ENCODE results near the gene DPM1. TPM values are rescaled to one million over a fixed set of nuclear protein-coding genes. Genes with fewer than 3 reads are reported as not detected.
A peak's percentile ranks its signal among the peaks of the same experiment; 100 is the strongest.

DPM1 gene
- total RNA-seq, 1 experiment from 2014 or later = 65.5 TPM

DNA sequence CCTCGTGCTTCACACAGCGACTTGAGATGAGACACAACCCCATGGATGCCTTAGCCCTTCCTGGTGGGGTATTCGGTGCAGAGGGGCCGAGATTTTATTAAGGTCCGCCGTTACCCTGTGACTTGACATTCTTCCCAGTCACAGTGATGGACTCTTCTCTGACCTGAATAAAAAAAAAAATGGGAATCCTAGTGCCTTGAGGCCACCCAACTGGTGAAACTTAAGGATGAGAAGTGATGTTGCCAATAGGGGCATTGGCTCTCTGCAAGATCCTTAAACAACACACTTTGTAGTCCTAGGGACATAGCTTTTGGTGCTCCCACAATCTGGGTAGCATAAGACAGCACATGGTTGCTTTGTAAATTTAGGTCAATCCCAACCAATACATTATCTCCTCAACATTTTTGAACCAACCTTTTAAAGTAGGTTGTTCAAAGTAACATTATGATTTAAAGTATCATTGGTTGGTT is 26.3 kb downstream of the DPM1 start (continued):
- TF ChIP-seq, protein P1, sequence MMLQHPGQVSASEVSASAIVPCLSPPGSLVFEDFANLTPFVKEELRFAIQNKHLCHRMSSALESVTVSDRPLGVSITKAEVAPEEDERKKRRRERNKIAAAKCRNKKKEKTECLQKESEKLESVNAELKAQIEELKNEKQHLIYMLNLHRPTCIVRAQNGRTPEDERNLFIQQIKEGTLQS (IDR thresholded peaks at IDR 0.05) = no peak
- no peak for TF ChIP-seq POLR2A (IDR thresholded peaks at IDR 0.05; ENCODE audit: borderline replicate concordance, extremely low read depth, insufficient read depth, insufficient read length)
- no peak for TF ChIP-seq EZH2 (IDR thresholded peaks at IDR 0.05)
- no peak for TF ChIP-seq ZNF274 (IDR thresholded peaks at IDR 0.05; ENCODE audit: low read depth, low read length)
- TF ChIP-seq, protein P2, sequence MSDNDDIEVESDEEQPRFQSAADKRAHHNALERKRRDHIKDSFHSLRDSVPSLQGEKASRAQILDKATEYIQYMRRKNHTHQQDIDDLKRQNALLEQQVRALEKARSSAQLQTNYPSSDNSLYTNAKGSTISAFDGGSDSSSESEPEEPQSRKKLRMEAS (IDR thresholded peaks at IDR 0.05) = no peak
- no peak for TF ChIP-seq FOSL1 (IDR thresholded peaks at IDR 0.05; ENCODE audit: low read depth)
- no peak for TF ChIP-seq JUND (IDR thresholded peaks at IDR 0.05)

DNA sequence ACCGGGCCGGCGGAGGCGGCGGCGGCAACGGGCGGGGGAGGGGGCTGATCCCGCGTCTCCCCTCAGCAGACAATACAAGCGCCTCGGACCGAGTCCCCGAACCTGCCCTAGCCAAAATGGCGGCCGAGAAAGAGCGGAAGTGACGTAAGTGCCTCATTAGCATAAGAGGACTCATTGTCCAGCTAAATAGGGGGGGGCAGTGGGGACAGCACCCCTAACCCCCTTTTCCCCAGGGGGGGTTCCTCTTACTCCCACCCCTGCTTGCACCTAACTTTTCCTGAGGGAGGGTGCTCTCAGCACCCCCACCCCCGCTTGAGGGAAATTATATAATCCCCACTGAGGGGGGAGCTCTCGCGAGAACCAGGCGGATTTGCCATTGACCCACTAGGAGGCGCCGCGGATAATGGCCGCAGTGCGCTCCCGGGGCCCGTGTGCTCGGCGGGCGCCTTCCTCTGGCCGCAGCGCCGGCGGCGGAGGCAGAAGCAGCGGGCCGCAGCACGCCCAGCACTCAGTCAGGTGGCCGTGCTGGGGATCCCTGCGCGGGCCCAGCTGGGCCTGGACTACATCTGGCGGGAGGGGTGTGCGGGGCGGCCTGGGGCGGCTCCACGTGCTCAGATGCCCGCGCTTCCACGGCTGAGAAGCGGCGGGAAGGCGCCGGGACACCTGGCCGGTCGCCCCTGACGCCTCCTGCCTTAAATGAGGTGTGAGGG is 26.9 kb downstream of the DPM1 start, which contains the start of gene ADNP:
TSS of gene ADNP (minus strand) at position 132 of the 710 bp plus-strand sequence. CDS start 27,441 bp downstream, outside the sequence.
- Histone ChIP-seq H3K36me3 (ENCODE audit: control insufficient read depth in 1 of 2, insufficient read depth in 2 of 2, low read length in 2 of 2) (peaks cover 40 to 45% of the 10 kb centered on the region in 2 experiments), H3K9ac (ENCODE audit: low read length) (peak within 1 kb of the TSS; percentile 81), H4K20me1 (ENCODE audit: insufficient read depth) (peaks cover 27% of the 10 kb centered on the region; the same call in 1 of the 2 replicates), H3K4me3 (replicated peaks in 1 of 2; ENCODE audit: low read depth in 1 of 2, low read length in 2 of 2) (peak within 1 kb of the TSS; percentile 63 to 75), H3K4me2 (ENCODE audit: low read length) (peak within 1 kb of the TSS; percentile 87), H3K9me3 (ENCODE audit: control insufficient read depth in 1 of 2, insufficient read depth in 1 of 2, low read depth in 1 of 2, low read length in 2 of 2) (no peaks in the 10 kb centered on the region), H2AFZ (ENCODE audit: low read depth, low read length, poor library complexity, severe bottlenecking) (no peak within 1 kb of the TSS), H3K27me3 (ENCODE audit: insufficient read depth, low read length) (no peaks in the 10 kb centered on the region), H3K79me2 (ENCODE audit: insufficient read depth, low read length) (peaks cover 40% of the 10 kb centered on the region), H3K4me1 (ENCODE audit: control insufficient read depth in 1 of 2, insufficient read depth in 2 of 2, low read length in 2 of 2) (peaks cover 4 to 27% of the 10 kb centered on the region in 2 experiments; a peak in 3 of 4 replicates), H3K9me2 (ENCODE audit: insufficient read depth) (no peaks in the 10 kb centered on the region), H3K27ac (ENCODE audit: low read depth, low read length) (peak within 1 kb of the TSS; percentile 98)
- ATAC-seq (peak; percentile 73), DNase-seq (ENCODE audit: low read depth, low spot score) (peak; percentile 88)
- ChIA-PET POLR2A (interaction anchor here (0.7 to 2.4 kb wide), 10 partner anchors 9 to 373 kb away, joined by 3 to 9 read pairs (median 4); partner anchors contain the start of genes BCAS4, DPM1 and MOCS3), CTCF (interaction anchor here (0.6 to 3.9 kb wide), 4 partner anchors 51 to 664 kb away, joined by 5 to 39 read pairs (median 6); partner anchors contain the start of gene BCAS4), RAD21 (ENCODE audit: low non-redundant PET in 1 of 2, low total read pairs in 2 of 2, uncharacterized antibody in 2 of 2, unreplicated experiment in 2 of 2) (interaction anchor here in 1 of 2 experiments (0.8 kb wide), 1 partner anchor 113 kb away, joined by 3 read pairs; no protein-coding TSS in a partner anchor)
- no TSS peak for BruUV-seq (replicated peaks)
- intact Hi-C loops (cut with micrococcal nuclease) = no loop called here
- TF ChIP-seq POLR2AphosphoS5 (IDR thresholded peaks at IDR 0.05; ENCODE audit: low read depth, low read length) (peak; percentile 89), SIN3A (IDR thresholded peaks at IDR 0.05; ENCODE audit: low read depth) (peak; percentile 79), SRF (IDR thresholded peaks at IDR 0.05; ENCODE audit: low read depth) (no peak; the same call in 1 of the 2 replicates), CBX3 (IDR thresholded peaks at IDR 0.05; ENCODE audit: low read depth) (peak; percentile 99), ZFX (IDR thresholded peaks at IDR 0.05) (peak; percentile 65; the same call in 1 of the 2 replicates)
- TF ChIP-seq, protein P3, sequence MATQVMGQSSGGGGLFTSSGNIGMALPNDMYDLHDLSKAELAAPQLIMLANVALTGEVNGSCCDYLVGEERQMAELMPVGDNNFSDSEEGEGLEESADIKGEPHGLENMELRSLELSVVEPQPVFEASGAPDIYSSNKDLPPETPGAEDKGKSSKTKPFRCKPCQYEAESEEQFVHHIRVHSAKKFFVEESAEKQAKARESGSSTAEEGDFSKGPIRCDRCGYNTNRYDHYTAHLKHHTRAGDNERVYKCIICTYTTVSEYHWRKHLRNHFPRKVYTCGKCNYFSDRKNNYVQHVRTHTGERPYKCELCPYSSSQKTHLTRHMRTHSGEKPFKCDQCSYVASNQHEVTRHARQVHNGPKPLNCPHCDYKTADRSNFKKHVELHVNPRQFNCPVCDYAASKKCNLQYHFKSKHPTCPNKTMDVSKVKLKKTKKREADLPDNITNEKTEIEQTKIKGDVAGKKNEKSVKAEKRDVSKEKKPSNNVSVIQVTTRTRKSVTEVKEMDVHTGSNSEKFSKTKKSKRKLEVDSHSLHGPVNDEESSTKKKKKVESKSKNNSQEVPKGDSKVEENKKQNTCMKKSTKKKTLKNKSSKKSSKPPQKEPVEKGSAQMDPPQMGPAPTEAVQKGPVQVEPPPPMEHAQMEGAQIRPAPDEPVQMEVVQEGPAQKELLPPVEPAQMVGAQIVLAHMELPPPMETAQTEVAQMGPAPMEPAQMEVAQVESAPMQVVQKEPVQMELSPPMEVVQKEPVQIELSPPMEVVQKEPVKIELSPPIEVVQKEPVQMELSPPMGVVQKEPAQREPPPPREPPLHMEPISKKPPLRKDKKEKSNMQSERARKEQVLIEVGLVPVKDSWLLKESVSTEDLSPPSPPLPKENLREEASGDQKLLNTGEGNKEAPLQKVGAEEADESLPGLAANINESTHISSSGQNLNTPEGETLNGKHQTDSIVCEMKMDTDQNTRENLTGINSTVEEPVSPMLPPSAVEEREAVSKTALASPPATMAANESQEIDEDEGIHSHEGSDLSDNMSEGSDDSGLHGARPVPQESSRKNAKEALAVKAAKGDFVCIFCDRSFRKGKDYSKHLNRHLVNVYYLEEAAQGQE (IDR thresholded peaks at IDR 0.05; ENCODE audit: low read depth) = no peak
- TF ChIP-seq, protein P2 (IDR thresholded peaks at IDR 0.05) = peak; percentile 99
- TF ChIP-seq, protein P4, sequence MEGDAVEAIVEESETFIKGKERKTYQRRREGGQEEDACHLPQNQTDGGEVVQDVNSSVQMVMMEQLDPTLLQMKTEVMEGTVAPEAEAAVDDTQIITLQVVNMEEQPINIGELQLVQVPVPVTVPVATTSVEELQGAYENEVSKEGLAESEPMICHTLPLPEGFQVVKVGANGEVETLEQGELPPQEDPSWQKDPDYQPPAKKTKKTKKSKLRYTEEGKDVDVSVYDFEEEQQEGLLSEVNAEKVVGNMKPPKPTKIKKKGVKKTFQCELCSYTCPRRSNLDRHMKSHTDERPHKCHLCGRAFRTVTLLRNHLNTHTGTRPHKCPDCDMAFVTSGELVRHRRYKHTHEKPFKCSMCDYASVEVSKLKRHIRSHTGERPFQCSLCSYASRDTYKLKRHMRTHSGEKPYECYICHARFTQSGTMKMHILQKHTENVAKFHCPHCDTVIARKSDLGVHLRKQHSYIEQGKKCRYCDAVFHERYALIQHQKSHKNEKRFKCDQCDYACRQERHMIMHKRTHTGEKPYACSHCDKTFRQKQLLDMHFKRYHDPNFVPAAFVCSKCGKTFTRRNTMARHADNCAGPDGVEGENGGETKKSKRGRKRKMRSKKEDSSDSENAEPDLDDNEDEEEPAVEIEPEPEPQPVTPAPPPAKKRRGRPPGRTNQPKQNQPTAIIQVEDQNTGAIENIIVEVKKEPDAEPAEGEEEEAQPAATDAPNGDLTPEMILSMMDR (IDR thresholded peaks at IDR 0.05 in 2 of 3, conservative IDR thresholded peaks at IDR 0.05 in 1 of 3; ENCODE audit: borderline replicate concordance in 1 of 3, insufficient read depth in 1 of 3, low read depth in 2 of 3, low read length in 2 of 3) = peak; percentile 49 to 62 (median 60); a peak in 5 of 6 replicates
- TF ChIP-seq, protein P5, sequence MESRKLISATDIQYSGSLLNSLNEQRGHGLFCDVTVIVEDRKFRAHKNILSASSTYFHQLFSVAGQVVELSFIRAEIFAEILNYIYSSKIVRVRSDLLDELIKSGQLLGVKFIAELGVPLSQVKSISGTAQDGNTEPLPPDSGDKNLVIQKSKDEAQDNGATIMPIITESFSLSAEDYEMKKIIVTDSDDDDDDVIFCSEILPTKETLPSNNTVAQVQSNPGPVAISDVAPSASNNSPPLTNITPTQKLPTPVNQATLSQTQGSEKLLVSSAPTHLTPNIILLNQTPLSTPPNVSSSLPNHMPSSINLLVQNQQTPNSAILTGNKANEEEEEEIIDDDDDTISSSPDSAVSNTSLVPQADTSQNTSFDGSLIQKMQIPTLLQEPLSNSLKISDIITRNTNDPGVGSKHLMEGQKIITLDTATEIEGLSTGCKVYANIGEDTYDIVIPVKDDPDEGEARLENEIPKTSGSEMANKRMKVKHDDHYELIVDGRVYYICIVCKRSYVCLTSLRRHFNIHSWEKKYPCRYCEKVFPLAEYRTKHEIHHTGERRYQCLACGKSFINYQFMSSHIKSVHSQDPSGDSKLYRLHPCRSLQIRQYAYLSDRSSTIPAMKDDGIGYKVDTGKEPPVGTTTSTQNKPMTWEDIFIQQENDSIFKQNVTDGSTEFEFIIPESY (IDR thresholded peaks at IDR 0.05; ENCODE audit: extremely low read depth, insufficient replicate concordance, low read length) = peak; percentile 93

Data from HCT116 (cell line).